Loucy (cell line): Measurements from ENCODE around the gene DGUOK.

ENCODE experiments used
- H2AFZ ChIP-seq: fragments of 200-600 bp; sonication (generic); 2 replicates; pipeline ENCODE4 v1.6.0; 2016; ENCODE audit warnings: antibody characterized with exemption, mild to moderate bottlenecking, low read length, moderate library complexity
- H3F3A ChIP-seq: fragments of 200-600 bp; 2 replicates; pipeline ENCODE4 v1.6.0; 2016; ENCODE audit warnings: antibody characterized with exemption, low read depth, mild to moderate bottlenecking
- H3K27me3 ChIP-seq: fragments of 200-600 bp; sonication (generic); 2 replicates; pipeline ENCODE4 v1.6.1; 2014; ENCODE audit warnings: low read length, mild to moderate bottlenecking; ENCODE audit not compliant: insufficient read depth, poor library complexity, severe bottlenecking
- H3K36me3 ChIP-seq: fragments of 200-600 bp; sonication (generic); 2 replicates; pipeline ENCODE4 v1.6.1; 2016; ENCODE audit warnings: low read length; ENCODE audit not compliant: insufficient read depth
- H3K4me1 ChIP-seq: fragments of 200-600 bp; sonication (generic); 2 replicates; pipeline ENCODE4 v1.5.1; 2014; ENCODE audit warnings: low read length, mild to moderate bottlenecking; ENCODE audit not compliant: insufficient read depth, poor library complexity, severe bottlenecking
- H3K4me2 ChIP-seq: fragments of 200-600 bp; sonication (generic); 2 replicates; pipeline ENCODE4 v1.6.0; 2014; ENCODE audit warnings: antibody characterized with exemption, low read length, low read depth, mild to moderate bottlenecking; ENCODE audit not compliant: poor library complexity, severe bottlenecking
- H3K4me3 ChIP-seq: fragments of 200-600 bp; sonication (generic); 2 replicates; pipeline ENCODE4 v1.5.1; 2014; ENCODE audit warnings: low read length, mild to moderate bottlenecking, mixed read lengths; ENCODE audit not compliant: poor library complexity, severe bottlenecking
- H3K79me2 ChIP-seq: fragments of 200-600 bp; sonication (generic); 2 replicates; pipeline ENCODE4 v1.6.1; 2014; ENCODE audit warnings: low read length; ENCODE audit not compliant: insufficient read depth
- H3K9ac ChIP-seq: fragments of 200-600 bp; sonication (generic); 2 replicates; pipeline ENCODE4 v1.6.0; 2014; ENCODE audit warnings: mild to moderate bottlenecking, low read depth, low read length, moderate library complexity; ENCODE audit not compliant: poor library complexity, severe bottlenecking
- H3K9me2 ChIP-seq: fragments of 200-600 bp; sonication (generic); replicated peaks from 2 replicates; pipeline ENCODE4 v1.6.1; 2016; ENCODE audit warnings: low read depth, low read length, mixed read lengths
- H3K9me3 ChIP-seq: fragments of 200-600 bp; sonication (generic); 2 replicates; pipeline ENCODE4 v1.6.1; 2014; ENCODE audit warnings: mild to moderate bottlenecking, antibody characterized with exemption, low read length, low read depth; ENCODE audit not compliant: insufficient read depth
- H4K20me1 ChIP-seq: fragments of 200-600 bp; sonication (generic); 2 replicates; pipeline ENCODE4 v1.6.0; 2014; ENCODE audit warnings: antibody characterized with exemption, low read length, mild to moderate bottlenecking; ENCODE audit not compliant: insufficient read depth, poor library complexity, severe bottlenecking
- CTCF ChIP-seq: fragments of 200-600 bp; sonication (generic); conservative IDR thresholded peaks from 2 replicates; pipeline ENCODE4 v1.5.1; 2014; ENCODE audit warnings: mild to moderate bottlenecking, antibody characterized with exemption, low read length
- EZH2phosphoT487 ChIP-seq: fragments of 200-600 bp; IDR thresholded peaks from 2 replicates; pipeline ENCODE4 v1.6.1; 2018; ENCODE audit warnings: antibody characterized with exemption, mild to moderate bottlenecking, moderate library complexity, borderline replicate concordance

The DGUOK gene

GRCh38 chr2:73930386-73930785 lies 3.7 kb downstream of the DGUOK start:
- peaks cover 61% of the 10 kb centered on the region for H3K4me1 ChIP-seq
- H2AFZ ChIP-seq: no peak overlapping the region
- peak overlapping the region; percentile 76 for H3K4me3 ChIP-seq
- TF ChIP-seq EZH2phosphoT487 (no peak), CTCF (no peak)
- H3K79me2 ChIP-seq: peaks cover 78% of the 10 kb centered on the region
- H3K36me3 ChIP-seq: no peaks in the 10 kb centered on the region; the same call in 1 of the 2 replicates
- no peaks in the 10 kb centered on the region for H3K9me2 ChIP-seq
- no peaks in the 10 kb centered on the region; the same call in 1 of the 2 replicates for H3F3A ChIP-seq
- H3K9ac ChIP-seq: no peak overlapping the region
- no peaks in the 10 kb centered on the region for H3K9me3 ChIP-seq
- H4K20me1 ChIP-seq: peaks cover 56% of the 10 kb centered on the region
- H3K27me3 ChIP-seq: no peaks in the 10 kb centered on the region
- H3K4me2 ChIP-seq: peak overlapping the region; percentile 87

GRCh38 chr2:73931531-73932500 lies 5.1 kb downstream of the DGUOK start:
- no peak overlapping the region for H2AFZ ChIP-seq
- H3K4me3 ChIP-seq: no peak overlapping the region
- peaks cover 65% of the 10 kb centered on the region for H4K20me1 ChIP-seq
- H3K9ac ChIP-seq: no peak overlapping the region
- peaks cover 72% of the 10 kb centered on the region for H3K79me2 ChIP-seq
- peaks cover 53% of the 10 kb centered on the region for H3K4me1 ChIP-seq
- no peaks in the 10 kb centered on the region for H3K9me3 ChIP-seq
- no peaks in the 10 kb centered on the region; the same call in 1 of the 2 replicates for H3K36me3 ChIP-seq
- TF ChIP-seq CTCF (no peak), EZH2phosphoT487 (no peak)
- no peaks in the 10 kb centered on the region for H3K9me2 ChIP-seq
- H3K27me3 ChIP-seq: no peaks in the 10 kb centered on the region
- no peaks in the 10 kb centered on the region; the same call in 1 of the 2 replicates for H3F3A ChIP-seq
- H3K4me2 ChIP-seq: peak overlapping the region; percentile 40

- Histone ChIP-seq H4K20me1 (peaks cover 72% of the 10 kb centered on the region), H3K9ac (no peak overlapping the region), H3K36me3 (no peaks in the 10 kb centered on the region; the same call in 1 of the 2 replicates), H3K4me1 (peaks cover 44% of the 10 kb centered on the region), H3K79me2 (peaks cover 62% of the 10 kb centered on the region), H3F3A (no peaks in the 10 kb centered on the region; the same call in 1 of the 2 replicates), H3K9me3 (no peaks in the 10 kb centered on the region), H3K27me3 (no peaks in the 10 kb centered on the region), H3K4me3 (no peak overlapping the region), H3K9me2 (no peaks in the 10 kb centered on the region), H3K4me2 (no peak overlapping the region), H2AFZ (no peak overlapping the region)
- no peak for TF ChIP-seq EZH2phosphoT487
- TF ChIP-seq CTCF: no peak
Observed at GRCh38 chr2:73933194-73933593, 6.5 kb downstream of the DGUOK start.
